C4-2B (cell line): Measurements from ENCODE around the gene ITPR2.
"Not testable (repeated sequence)": the region's sequence is repeated elsewhere in the genome, so short reads cannot be mapped to it uniquely, and the experiment has no call there.

ENCODE experiments used
- H3K27ac ChIP-seq: fragments of 450-650 bp; 2 replicates; pipeline ENCODE4 v1.5.1; 2017
- CTCF ChIP-seq: fragments of 450-650 bp; conservative IDR thresholded peaks from 2 replicates; pipeline ENCODE4 v1.5.1; 2017; ENCODE audit warnings: mild to moderate bottlenecking
- ZFX ChIP-seq: fragments of 450-650 bp; IDR thresholded peaks from 2 replicates; pipeline ENCODE4 v1.6.1; 2017

The ITPR2 gene

GRCh38 chr12:26838888-26839416, 6.0 kb upstream of the ITPR2 start:
- H3K27ac ChIP-seq: no peak overlapping the region
- TF ChIP-seq ZFX (no peak), CTCF (no peak)

GRCh38 chr12:26836201-26836600, 3.2 kb upstream of the ITPR2 start:
- H3K27ac ChIP-seq: no peak overlapping the region
- no peak for TF ChIP-seq ZFX
- TF ChIP-seq CTCF: no peak

- not testable (repeated sequence) for H3K27ac ChIP-seq
Measured at GRCh38 chr12:26834503-26835060, 1.6 kb upstream of the ITPR2 start.

GRCh38 chr12:26833743-26834490, 923 bp upstream of the ITPR2 start:
- peak overlapping the region; percentile 71; the same call in 1 of the 2 replicates for H3K27ac ChIP-seq
- TF ChIP-seq CTCF (no peak), ZFX (no peak)

- H3K27ac ChIP-seq: peak overlapping the region; percentile 71
- 0 out of 2 replicates have a peak, but pooled peaks have one; percentile 9 for TF ChIP-seq ZFX
- TF ChIP-seq CTCF: no peak
Measured at GRCh38 chr12:26831951-26832821, 808 bp downstream of the ITPR2 start.

- no peak overlapping the region for H3K27ac ChIP-seq
- TF ChIP-seq CTCF: no peak
- no peak for TF ChIP-seq ZFX
Measured at GRCh38 chr12:26830783-26831551, 2.0 kb downstream of the ITPR2 start.

GRCh38 chr12:26830363-26830762, 2.6 kb downstream of the ITPR2 start:
- H3K27ac ChIP-seq: no peak overlapping the region
- no peak for TF ChIP-seq CTCF
- TF ChIP-seq ZFX: no peak
